Activated naive CD8-positive, alpha-beta T cell treated with anti-CD3 and anti-CD28 coated beads, Interleukin-2, amount 50 U/mL, for 16 hours (primary cell): Measurements from ENCODE around the gene LBX2.
"Not testable (repeated sequence)": the region's sequence is repeated elsewhere in the genome, so short reads cannot be mapped to it uniquely, and the experiment has no call there.

Source experiments
- DNase-seq: peaks from one replicate; pipeline ENCODE4 v3.0.0-alpha.2; 2020; ENCODE audit warnings: low read depth, low spot score

LBX2 gene

GRCh38 chr2:74504591-74504990 lies 5.2 kb upstream of the LBX2 start:
- DNase-seq, result no peak

- no peak for DNase-seq
These were observed 4.4 kb upstream of the LBX2 start for GRCh38 chr2:74503506-74504475.

GRCh38 chr2:74502720-74503505 lies 3.5 kb upstream of the LBX2 start:
- no peak for DNase-seq

- no peak for DNase-seq
These were observed 2.8 kb upstream of the LBX2 start for GRCh38 chr2:74502147-74502719.

- DNase-seq, result no peak
These were observed 2.1 kb upstream of the LBX2 start for GRCh38 chr2:74501335-74502071.

- DNase-seq, result no peak
These were observed 1.2 kb upstream of the LBX2 start for GRCh38 chr2:74500578-74500946.

GRCh38 chr2:74499940-74500577 lies 656 bp upstream of the LBX2 start:
- no peak for DNase-seq

DNA sequence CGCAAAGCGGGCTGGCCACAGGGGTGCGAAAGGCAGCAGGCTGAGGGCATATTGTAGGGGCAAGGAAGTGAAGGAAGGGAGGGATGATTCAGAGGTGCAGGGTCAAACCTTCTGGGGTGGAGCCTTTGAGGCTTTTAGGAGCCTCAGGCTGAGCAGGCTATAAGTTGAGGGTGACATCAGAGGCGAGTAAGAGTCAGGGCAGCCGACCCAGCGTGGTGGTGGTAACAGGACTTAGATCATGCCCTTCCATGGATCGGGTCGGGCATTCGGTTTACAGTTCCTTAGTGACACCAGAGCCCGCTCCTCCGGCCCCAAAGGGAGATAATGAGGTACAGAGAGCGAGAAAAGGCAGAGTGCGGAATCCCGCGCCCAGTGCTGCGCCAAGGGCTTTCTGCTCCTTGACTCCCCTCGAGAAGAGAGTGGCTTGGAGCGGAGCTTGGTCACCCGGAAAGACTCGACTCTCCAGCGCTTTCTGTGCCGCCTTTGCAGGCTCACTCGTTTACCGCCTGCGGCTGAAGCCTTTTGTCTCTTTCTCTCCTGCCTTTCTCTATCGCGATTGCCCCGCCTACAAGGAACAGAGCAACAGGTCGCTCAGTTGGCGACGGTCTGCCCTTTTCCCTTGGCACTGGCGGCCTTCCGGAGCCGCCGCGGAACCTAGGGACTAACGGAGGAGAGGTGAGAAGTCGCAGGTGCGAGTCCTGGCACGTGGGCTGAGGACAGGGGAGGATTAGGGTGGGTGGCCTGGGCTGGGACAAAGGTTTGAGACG lies 720 bp downstream of the LBX2 start:
- DNase-seq, result no peak

DNA sequence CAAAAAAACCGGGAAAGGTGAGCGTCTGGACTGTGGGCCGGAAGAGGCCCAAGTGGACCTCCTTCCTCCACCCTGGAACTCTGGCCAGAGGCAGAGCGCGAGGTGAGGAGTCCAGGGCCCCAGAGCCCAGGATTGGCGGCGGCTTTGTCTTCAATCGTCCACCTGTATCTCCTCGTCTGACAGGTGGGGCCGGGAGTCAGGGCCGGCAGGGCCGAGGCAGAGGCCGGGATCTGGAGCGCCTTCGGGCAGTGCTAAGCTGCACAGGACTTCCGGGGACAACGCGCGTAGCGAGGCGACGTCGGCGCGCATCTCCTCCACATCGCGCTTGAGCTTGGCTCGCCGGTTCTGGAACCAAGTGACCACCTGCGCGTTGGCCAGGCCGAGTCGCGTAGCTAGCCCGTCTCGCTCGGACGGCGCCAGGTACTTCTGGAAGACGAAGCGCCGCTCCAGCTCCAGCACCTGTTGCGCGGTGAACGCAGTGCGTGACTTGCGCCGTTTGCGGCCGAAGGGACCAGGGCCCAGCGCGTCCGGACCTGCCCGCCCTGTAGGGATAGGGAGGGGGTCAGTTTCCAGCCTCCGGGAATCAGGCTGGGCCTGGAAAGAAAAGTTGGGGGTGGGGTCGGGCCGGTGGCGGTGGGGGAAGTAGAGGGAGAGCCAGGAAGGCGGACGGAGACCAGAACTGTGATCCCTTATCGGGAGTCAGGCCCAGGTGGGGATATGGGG lies 1.5 kb downstream of the LBX2 start:
- no peak for DNase-seq

- DNase-seq, result no peak
These were observed 2.2 kb downstream of the LBX2 start for GRCh38 chr2:74496997-74497776.

- no peak for DNase-seq
These were observed 4.0 kb downstream of the LBX2 start for GRCh38 chr2:74495440-74495839.

DNA sequence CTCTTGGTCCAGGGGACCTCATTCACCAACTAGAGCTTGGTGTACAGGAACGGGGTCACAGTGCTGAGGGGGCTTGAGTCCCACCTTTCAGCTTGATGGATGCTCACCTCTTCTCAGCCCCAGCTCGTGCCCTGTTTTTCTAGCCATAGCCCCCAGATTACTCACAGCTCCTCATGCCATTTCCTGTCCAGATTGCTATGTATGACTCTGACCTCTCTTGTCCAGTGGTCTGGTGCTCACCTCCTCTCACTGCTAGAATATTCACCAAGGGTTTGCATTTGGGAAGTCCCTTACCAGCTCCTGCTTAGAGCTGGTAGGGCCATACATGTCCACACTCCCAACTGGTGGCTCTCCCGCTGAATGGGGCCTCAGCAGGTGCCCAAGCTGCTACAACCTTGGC lies 5.9 kb downstream of the LBX2 start:
- no peak for DNase-seq

DNA sequence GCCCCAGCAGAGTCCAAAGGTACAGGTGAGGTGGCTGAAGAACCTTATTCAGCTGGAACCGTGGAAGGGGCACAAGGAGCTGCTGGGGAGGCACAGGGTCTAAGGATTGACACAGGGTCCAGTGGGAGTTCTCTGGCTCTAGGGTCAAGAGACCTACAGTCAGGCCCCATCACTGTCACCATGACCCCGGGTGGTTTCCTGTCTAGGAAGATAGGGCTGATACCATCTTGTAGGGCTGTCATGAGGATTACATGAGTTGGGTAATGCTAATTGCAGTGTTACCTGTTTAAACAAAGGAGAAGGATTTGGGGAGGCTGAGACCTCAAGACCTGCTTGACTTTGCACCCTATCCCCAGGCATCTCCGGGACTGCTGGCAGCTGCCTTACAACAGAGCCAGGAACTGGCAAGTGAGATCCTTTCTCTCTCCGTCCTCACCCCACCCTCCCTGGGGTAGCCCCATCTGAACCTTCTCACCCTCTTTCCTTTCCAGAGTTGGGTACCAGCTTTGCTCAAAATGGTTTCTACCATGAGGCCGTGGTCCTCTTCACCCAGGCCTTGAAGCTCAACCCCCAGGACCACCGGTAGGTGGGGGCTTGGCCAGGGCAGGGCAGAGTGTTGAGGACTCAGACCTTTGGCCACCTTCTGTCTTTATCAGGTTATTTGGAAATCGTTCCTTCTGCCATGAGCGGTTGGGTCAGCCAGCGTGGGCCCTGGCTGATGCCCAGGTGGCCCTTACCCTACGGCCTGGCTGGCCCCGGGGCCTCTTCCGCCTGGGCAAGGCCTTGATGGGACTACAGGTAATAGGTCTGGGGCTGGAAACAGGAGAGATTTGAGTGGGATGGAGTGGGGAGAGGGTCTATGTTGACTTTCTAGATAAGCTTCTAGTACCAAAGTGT lies 7.5 kb downstream of the LBX2 start:
- DNase-seq, result no peak

GRCh38 chr2:74489906-74490305 lies 9.5 kb downstream of the LBX2 start:
- no peak for DNase-seq

DNA sequence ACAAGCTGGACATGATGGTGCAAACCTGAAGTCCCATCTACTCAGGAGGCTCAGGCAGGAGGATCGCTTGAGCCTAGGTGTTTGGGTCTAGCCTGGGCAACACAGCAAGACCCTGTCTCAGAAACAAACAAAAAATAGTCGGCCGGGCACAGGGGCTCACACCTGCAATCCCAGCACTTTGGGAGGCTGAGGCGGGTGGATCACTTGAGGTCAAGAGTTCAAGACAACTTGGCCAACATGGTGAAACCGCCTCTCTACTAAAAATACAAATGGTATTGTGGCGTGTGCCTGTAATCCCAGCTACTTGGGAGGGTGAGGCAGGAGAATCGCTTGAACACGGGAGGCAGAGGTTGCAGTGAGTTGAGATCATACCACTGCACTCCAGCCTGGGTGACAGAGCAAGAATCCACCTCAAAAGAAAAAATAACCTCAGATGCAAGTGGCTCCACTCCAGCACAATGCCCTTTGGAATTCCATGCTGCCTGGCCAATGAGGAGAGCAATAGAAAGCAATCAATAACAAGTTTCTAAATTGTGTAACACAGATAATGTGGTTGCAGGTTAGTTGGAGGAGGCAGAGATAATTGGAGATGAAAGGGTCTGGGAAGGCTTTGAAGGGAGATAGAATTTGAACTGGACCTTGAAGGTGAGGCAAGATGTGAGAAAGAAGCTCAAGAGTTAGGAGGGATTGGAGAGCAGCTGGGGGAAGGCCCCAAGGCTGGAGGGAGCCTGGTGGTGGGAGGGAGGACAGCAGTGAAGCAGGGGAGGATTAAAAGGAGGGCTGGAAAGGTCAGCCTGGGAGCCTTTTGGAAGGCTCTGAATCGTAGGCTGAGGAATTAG lies 10.5 kb downstream of the LBX2 start:
- no peak for DNase-seq

DNA sequence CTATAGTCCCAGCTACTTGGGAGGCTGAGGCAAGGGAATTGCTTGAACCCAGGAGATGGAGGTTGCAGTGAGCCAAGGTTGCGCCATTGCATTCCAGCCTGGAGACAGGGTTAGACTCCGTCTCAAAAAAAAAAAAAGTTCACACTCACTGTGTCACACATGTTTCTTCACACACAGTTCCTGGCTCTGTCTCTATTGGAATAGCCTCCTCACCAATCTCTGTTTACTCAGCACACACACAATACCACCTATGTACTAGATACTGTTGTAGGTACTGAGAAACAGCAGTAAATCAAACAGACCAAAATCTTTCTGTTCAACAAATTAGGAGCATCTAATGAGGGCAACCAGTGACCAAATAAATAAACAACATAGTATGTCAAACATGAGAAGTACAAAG lies 13.3 kb downstream of the LBX2 start:
- DNase-seq, result no peak

- DNase-seq, result not testable (repeated sequence)
These were observed 15.7 kb downstream of the LBX2 start for GRCh38 chr2:74483675-74484164.
